ENCODE data around the gene HIPK3.

The HIPK3 gene

GRCh38 chr11:33394431-33395109, 137.4 kb downstream of the HIPK3 start:
- no peak for DNase-seq (ENCODE audit: low read depth)

DNA sequence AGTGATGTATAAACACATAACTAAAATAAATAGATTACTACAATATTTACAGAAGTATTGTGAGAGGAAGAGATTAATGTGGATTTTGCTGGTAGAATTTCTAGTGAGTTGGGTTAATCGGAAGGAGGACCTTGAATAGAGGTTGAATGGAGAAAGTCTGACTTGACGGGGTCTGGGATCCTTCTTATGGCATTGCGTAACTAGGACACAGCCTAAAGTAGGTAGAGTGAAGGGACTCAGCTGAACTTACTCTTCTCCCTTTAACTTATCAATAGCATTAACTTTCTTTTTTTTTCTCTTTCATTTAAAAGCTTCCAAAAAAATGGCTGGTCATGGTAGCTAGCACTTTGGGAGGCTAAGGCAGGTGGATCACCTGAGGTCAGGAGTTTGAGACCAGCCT, 139.2 kb downstream of the HIPK3 start:
- DNase-seq (ENCODE audit: low read depth) = no peak

DNA sequence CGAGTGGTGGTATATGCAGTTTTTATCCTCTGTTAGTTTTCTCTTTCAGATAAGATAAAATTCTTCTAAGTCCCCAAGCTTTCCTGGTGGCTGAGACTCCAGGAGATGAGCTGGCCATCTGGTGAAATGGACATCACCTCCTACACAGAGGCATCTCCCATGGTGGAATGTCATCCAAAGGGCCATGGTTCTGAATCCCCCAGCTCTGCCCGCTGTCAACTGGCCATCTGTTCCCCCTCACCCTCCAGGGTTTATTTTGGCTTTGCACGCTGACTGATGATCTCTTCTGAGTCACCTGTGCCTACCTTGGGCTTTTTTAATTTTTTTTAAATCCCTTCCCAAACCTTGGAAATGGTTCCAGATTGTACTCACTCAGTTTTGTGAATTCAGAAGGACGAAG, 142.2 kb downstream of the HIPK3 start:
- DNase-seq (ENCODE audit: low read depth) = no peak

DNA sequence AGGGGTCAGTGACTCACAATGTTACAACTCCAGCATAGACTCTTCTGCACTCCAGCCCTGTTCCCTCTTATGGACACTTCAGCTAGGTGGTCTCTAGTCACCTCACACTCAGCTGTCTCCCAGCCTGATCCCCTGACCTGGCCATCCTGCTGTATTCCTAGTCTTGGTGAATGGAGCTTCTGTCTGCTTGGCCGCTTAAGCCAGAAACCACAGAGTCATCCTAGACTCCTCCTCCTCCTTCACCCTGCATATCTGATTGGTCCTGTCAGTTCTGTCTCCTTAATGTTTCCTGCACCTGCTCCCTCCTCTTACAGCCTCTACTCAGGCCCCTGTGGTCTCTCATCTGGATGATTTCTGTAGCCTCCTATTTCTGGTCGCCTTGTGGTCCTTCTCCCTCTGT, 144.9 kb downstream of the HIPK3 start:
- no peak for DNase-seq (ENCODE audit: low read depth)

DNA sequence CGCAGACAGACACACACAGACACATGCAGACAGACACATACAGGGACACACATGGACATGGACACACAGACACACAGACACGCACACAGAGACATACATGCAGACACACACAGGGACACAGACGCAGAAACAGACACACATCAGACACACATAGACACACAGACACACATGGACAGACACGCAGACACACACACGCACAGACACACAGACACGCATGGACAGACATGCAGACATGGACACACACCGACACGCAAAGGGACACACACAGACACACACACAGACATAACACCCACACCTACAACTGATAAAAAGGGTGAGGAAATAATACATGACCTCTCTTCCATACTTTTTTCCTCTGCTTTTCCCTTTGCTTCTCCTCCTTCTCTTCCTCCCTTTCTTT, 146.2 kb downstream of the HIPK3 start:
- no peak for DNase-seq (ENCODE audit: low read depth)

DNA sequence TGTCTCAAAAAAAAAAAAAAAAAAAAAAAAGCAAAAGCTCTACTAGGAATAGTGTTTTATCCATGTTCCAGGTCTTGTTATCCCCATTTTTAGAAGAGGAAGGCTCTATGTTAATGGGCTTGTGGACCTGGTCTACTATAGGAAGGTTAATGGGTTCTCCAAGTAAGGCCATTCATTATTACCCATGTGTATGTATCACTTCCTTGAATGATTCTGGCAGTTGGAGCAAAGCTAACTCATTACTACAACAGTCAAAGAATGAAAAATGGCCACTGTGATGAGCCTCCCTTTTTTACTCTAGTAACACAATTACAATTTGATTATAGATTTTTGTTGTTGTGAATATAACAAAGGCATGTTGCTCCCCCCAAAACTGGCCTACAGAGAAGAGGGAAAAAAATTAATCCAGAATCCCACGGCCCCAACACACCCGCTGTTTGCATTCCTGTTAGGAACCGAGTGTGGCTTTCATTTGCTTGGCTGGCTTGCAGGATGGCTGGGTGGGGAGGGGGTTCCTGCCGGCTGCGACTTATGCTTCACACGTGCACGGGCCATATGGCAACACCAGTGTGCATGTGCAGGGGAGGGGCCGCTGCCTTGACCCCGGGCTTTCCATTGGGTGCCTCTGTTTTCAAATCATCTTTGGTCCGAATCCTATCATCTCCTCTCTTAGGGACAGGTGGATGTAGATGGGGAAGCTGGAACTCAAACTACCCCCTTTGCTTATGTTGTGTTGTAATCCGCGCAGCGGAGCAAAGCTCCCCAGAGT, 148.8 kb downstream of the HIPK3 start:
- DNase-seq (ENCODE audit: low read depth) = no peak
